IMR-90 (cell line): ENCODE measurements around the gene PPY. TPM values are rescaled to one million over a fixed set of nuclear protein-coding genes. Genes with fewer than 3 reads are reported as not detected.

Source experiments
- ATAC-seq: fragments of 200-7000 bp; cut with Tn5 transposase; 2 replicates; pipeline ENCODE4 v1.9.1; 2020; ENCODE audit warnings: low read depth, mild to moderate bottlenecking, moderate library complexity
- BruUV-seq: library from RNA; stranded (reverse); fragments of 400-500 nt; replicated peaks from 2 replicates; lab custom pipeline; 2021; lab: Mats Ljungman, UMichigan
- CTCF ChIA-PET: fragments of 300-600 bp; formaldehyde crosslinking; extraction: SDS; loops from one replicate; lab custom pipeline; 2021; ENCODE audit warnings: antibody characterized with exemption; lab: Yijun Ruan, JAX
- POLR2A ChIA-PET: fragments of 300-600 bp; sonication (Branson Sonifier 250); formaldehyde crosslinking; loops from one replicate; lab custom pipeline; 2022; ENCODE audit warnings: antibody characterized with exemption; ENCODE audit not compliant: unreplicated experiment; lab: Charles Lee
- DNase-seq: peaks from one replicate; pipeline ENCODE4 v3.0.0; 2013
- H2AFZ ChIP-seq: replicated peaks from 2 replicates; pipeline ENCODE3; 2013; ENCODE audit warnings: low read length, mild to moderate bottlenecking; ENCODE audit not compliant: poor library complexity
- H2AK5ac ChIP-seq: 2 replicates; pipeline ENCODE4 v1.6.1; 2013; ENCODE audit warnings: low read depth, low read length, inconsistent platforms
- H2AK9ac ChIP-seq: replicated peaks from 2 replicates; pipeline ENCODE3; 2013; ENCODE audit warnings: mild to moderate bottlenecking, low read depth, low read length, moderate library complexity; ENCODE audit not compliant: poor library complexity
- H2BK120ac ChIP-seq: 2 replicates; pipeline ENCODE4 v1.6.1; 2013; ENCODE audit warnings: low read depth, low read length, inconsistent platforms
- H2BK15ac ChIP-seq: 3 replicates; pipeline ENCODE4 v1.6.1; 2013; ENCODE audit warnings: low read depth, low read length, inconsistent platforms
- H2BK20ac ChIP-seq: 2 replicates; pipeline ENCODE4 v1.6.1; 2013; ENCODE audit warnings: low read depth, mild to moderate bottlenecking, inconsistent platforms, low read length, moderate library complexity
- H2BK5ac ChIP-seq: 2 replicates; pipeline ENCODE4 v1.6.1; 2013; ENCODE audit warnings: mild to moderate bottlenecking, low read depth, low read length, inconsistent platforms; ENCODE audit not compliant: poor library complexity, severe bottlenecking
- H3K14ac ChIP-seq: replicated peaks from 2 replicates; pipeline ENCODE4 v1.6.1; 2013; ENCODE audit warnings: low read depth, low read length, inconsistent platforms
- H3K18ac ChIP-seq: 2 replicates; pipeline ENCODE4 v1.6.1; 2013; ENCODE audit warnings: low read depth, low read length, control low read depth
- H3K23ac ChIP-seq: 2 replicates; pipeline ENCODE4 v1.6.1; 2013; ENCODE audit warnings: low read depth, low read length, inconsistent platforms
- H3K27ac ChIP-seq: 2 replicates; pipeline ENCODE4 v1.5.1; 2013; ENCODE audit warnings: mild to moderate bottlenecking, control low read depth, low read length; ENCODE audit not compliant: insufficient read depth
- H3K27me3 ChIP-seq: 2 replicates; pipeline ENCODE4 v1.6.1; 2013; ENCODE audit warnings: low read length; ENCODE audit not compliant: control insufficient read depth, insufficient read depth
- H3K36me3 ChIP-seq: 2 replicates; pipeline ENCODE4 v1.6.1; 2013; ENCODE audit warnings: low read length, mixed read lengths; ENCODE audit not compliant: control insufficient read depth, insufficient read depth
- H3K4ac ChIP-seq: 2 replicates; pipeline ENCODE4 v1.6.1; 2013; ENCODE audit warnings: low read depth, low read length, inconsistent platforms
- H3K4me1 ChIP-seq: 2 replicates; pipeline ENCODE4 v1.6.1; 2013; ENCODE audit warnings: low read length, mixed read lengths; ENCODE audit not compliant: control insufficient read depth, insufficient read depth
- H3K4me2 ChIP-seq: 2 replicates; pipeline ENCODE4 v1.6.1; 2013; ENCODE audit warnings: low read depth, mild to moderate bottlenecking, control low read depth, low read length, moderate library complexity
- H3K4me3 ChIP-seq: 2 replicates; pipeline ENCODE4 v1.5.1; 2013; ENCODE audit warnings: low read depth, mild to moderate bottlenecking, control low read depth, low read length, moderate library complexity; ENCODE audit not compliant: insufficient read depth
- H3K56ac ChIP-seq: 2 replicates; pipeline ENCODE4 v1.6.1; 2013; ENCODE audit warnings: low read length, inconsistent platforms; ENCODE audit not compliant: insufficient read depth; ENCODE audit errors: extremely low read depth
- H3K79me1 ChIP-seq, 2 experiments: 2 replicates each; pipeline ENCODE4 v1.6.1; 2013; ENCODE audit warnings: low read length in 2 of 2, inconsistent platforms in 1 of 2, low read depth in 1 of 2
- H3K9ac ChIP-seq: 2 replicates; pipeline ENCODE4 v1.6.1; 2013; ENCODE audit warnings: low read depth, low read length, control low read depth
- H3K9me1 ChIP-seq: 2 replicates; pipeline ENCODE4 v1.6.1; 2013; ENCODE audit warnings: low read length, inconsistent platforms; ENCODE audit not compliant: insufficient read depth
- H3K9me3 ChIP-seq: 2 replicates; pipeline ENCODE4 v1.6.1; 2013; ENCODE audit warnings: low read length; ENCODE audit not compliant: control insufficient read depth, insufficient read depth
- H4K20me1 ChIP-seq: 2 replicates; pipeline ENCODE4 v1.6.1; 2013; ENCODE audit warnings: low read length, inconsistent platforms; ENCODE audit not compliant: insufficient read depth
- H4K5ac ChIP-seq: 2 replicates; pipeline ENCODE4 v1.6.1; 2013; ENCODE audit warnings: mild to moderate bottlenecking, low read depth, low read length, control low read depth
- H4K8ac ChIP-seq, 2 experiments: 2 replicates each; pipeline ENCODE4 v1.6.1; 2013; ENCODE audit warnings: low read depth in 2 of 2, low read length in 2 of 2, control low read depth in 1 of 2, inconsistent platforms in 1 of 2
- H4K91ac ChIP-seq: 2 replicates; pipeline ENCODE4 v1.6.1; 2013; ENCODE audit warnings: low read depth, low read length, inconsistent platforms; ENCODE audit not compliant: insufficient read depth
- BHLHE40 ChIP-seq: fragments of 150-350 bp; IDR thresholded peaks from 2 replicates; pipeline ENCODE4 v1.6.1; 2016; ENCODE audit warnings: mild to moderate bottlenecking, low read depth, low read length
- CEBPB ChIP-seq: IDR thresholded peaks from 2 replicates; pipeline ENCODE4 v1.6.1; 2012; ENCODE audit warnings: low read depth, low read length, improper control_type of control experiment
- CHD1 ChIP-seq: IDR thresholded peaks from 2 replicates; pipeline ENCODE4 v1.6.1; 2012; ENCODE audit warnings: low read depth, low read length, improper control_type of control experiment
- ELK1 ChIP-seq: fragments of 150-350 bp; IDR thresholded peaks from 2 replicates; pipeline ENCODE4 v1.6.1; 2016; ENCODE audit warnings: low read depth, mild to moderate bottlenecking, low read length, moderate library complexity, borderline replicate concordance
- FOS ChIP-seq: fragments of 150-350 bp; IDR thresholded peaks from 2 replicates; pipeline ENCODE4 v1.6.1; 2016; ENCODE audit warnings: low read depth, low read length
- MAFK ChIP-seq: IDR thresholded peaks from 2 replicates; pipeline ENCODE4 v1.6.1; 2012; ENCODE audit warnings: low read depth, low read length, improper control_type of control experiment
- MXI1 ChIP-seq: IDR thresholded peaks from 2 replicates; pipeline ENCODE4 v1.6.1; 2012; ENCODE audit warnings: low read depth, mild to moderate bottlenecking, low read length, moderate library complexity, borderline replicate concordance
- NFE2L2 ChIP-seq: fragments of 150-350 bp; IDR thresholded peaks from 2 replicates; pipeline ENCODE4 v1.6.1; 2016; ENCODE audit warnings: low read depth, mild to moderate bottlenecking, low read length
- POLR2A ChIP-seq: IDR thresholded peaks from 2 replicates; pipeline ENCODE4 v1.6.1; 2012; ENCODE audit warnings: mild to moderate bottlenecking, low read depth, low read length
- RAD21 ChIP-seq: IDR thresholded peaks from 2 replicates; pipeline ENCODE4 v1.6.1; 2012; ENCODE audit warnings: low read length, improper control_type of control experiment
- RCOR1 ChIP-seq: IDR thresholded peaks from 2 replicates; pipeline ENCODE4 v1.6.1; 2012; ENCODE audit warnings: mild to moderate bottlenecking, low read length, improper control_type of control experiment; ENCODE audit not compliant: insufficient replicate concordance
- RFX5 ChIP-seq: IDR thresholded peaks from 2 replicates; pipeline ENCODE4 v1.8.0; 2012; ENCODE audit warnings: low read depth, mild to moderate bottlenecking, low read length, moderate library complexity
- USF2 ChIP-seq: fragments of 150-350 bp; IDR thresholded peaks from 2 replicates; pipeline ENCODE4 v1.6.1; 2017; ENCODE audit warnings: mild to moderate bottlenecking, antibody characterized with exemption, low read length, low read depth
- WGBS, 2 experiments: methylation state at CpG; one replicate each; pipeline versions ENCODE4 v1.1.5 to v1.1.7; 2013; ENCODE audit warnings: missing lambda C conversion rate in 2 of 2; ENCODE audit not compliant: insufficient read length in 1 of 2; ENCODE audit errors: extremely low coverage in 2 of 2; 5-methylcytosine and 5-hydroxymethylcytosine counted together
- dilution Hi-C: fragments of 300-500 bp; cut with HindIII; formaldehyde crosslinking; loops from one replicate; pipeline ENCODE4 v1.14.3; 2018; ENCODE audit warnings: low sequenced_read_pairs; ENCODE audit not compliant: unreplicated experiment
- in situ Hi-C: fragments of 300-500 bp; cut with MboI; formaldehyde crosslinking; loops from 3 replicates; pipeline ENCODE4 v1.14.3; 2019; ENCODE audit warnings: low sequenced_read_pairs, inconsistent platforms, mixed read lengths
- intact Hi-C: fragments of 100-400 bp; cut with micrococcal nuclease; formaldehyde crosslinking; loops from 2 replicates; pipeline ENCODE4 v1.10.0; 2022
- polyA plus RNA-seq, 3 experiments: library from polyadenylated mRNA; depleted of rRNA; stranded (reverse); fragments of >200 nt; gene quantifications; 2 replicates each; pipeline ENCODE4 v1.2.3, GENCODE V29; 2012; ENCODE audit warnings: low replicate concordance in 1 of 3
- total RNA-seq: library from RNA; depleted of rRNA; stranded (reverse); fragments of >200 nt; gene quantifications from 2 replicates; pipeline ENCODE4 v1.2.3, GENCODE V29; 2012

Gene PPY
- total and polyA plus RNA-seq, 2 of the 4 experiments (the other 2 are of a cell fraction) = not detected

GRCh38 chr17:43966276-43966675, 24.0 kb upstream of the PPY start:
- no peaks in the 10 kb centered on the region for H3K9me3 ChIP-seq
- dilution Hi-C loops (no loop called here), in situ Hi-C loops (no loop called here), intact Hi-C loops (no loop called here)
- no peak overlapping the region for H2AK5ac ChIP-seq
- H3K56ac ChIP-seq = no peak overlapping the region
- H3K14ac ChIP-seq = no peak overlapping the region
- H2BK5ac ChIP-seq = no peak overlapping the region
- H3K4me2 ChIP-seq = no peak overlapping the region
- no peak overlapping the region for H3K27ac ChIP-seq
- H3K4me3 ChIP-seq = no peak overlapping the region
- H3K9me1 ChIP-seq = no peaks in the 10 kb centered on the region
- no peaks in the 10 kb centered on the region for H3K4me1 ChIP-seq
- no peaks in the 10 kb centered on the region for H3K79me1 ChIP-seq
- H2BK120ac ChIP-seq = no peak overlapping the region
- H4K8ac ChIP-seq = no peak overlapping the region
- H4K5ac ChIP-seq = no peak overlapping the region
- H3K36me3 ChIP-seq = no peaks in the 10 kb centered on the region
- no peaks in the 10 kb centered on the region; the same call in 1 of the 2 replicates for H4K20me1 ChIP-seq
- peaks cover 36% of the 10 kb centered on the region for H3K27me3 ChIP-seq
- TF ChIP-seq MAFK = no peak
- TF ChIP-seq CHD1 = no peak
- TF ChIP-seq BHLHE40 = no peak
- TF ChIP-seq RAD21 = no peak
- no peak for TF ChIP-seq FOS
- TF ChIP-seq POLR2A = no peak
- TF ChIP-seq NFE2L2 = no peak
- TF ChIP-seq ELK1 = no peak
- no peak for TF ChIP-seq RFX5
- no peak for TF ChIP-seq CEBPB
- TF ChIP-seq MXI1 = no peak
- TF ChIP-seq USF2 = no peak
- TF ChIP-seq RCOR1 = no peak
- ChIA-PET CTCF (no interaction called here), POLR2A (no interaction called here)
- H2BK15ac ChIP-seq = no peak overlapping the region
- H3K9ac ChIP-seq = no peak overlapping the region
- ATAC-seq = no peak
- H2AFZ ChIP-seq = no peak overlapping the region
- BruUV-seq = no TSS peak
- no CpG with 5 or more reads among the region's 3 CpGs for WGBS, 2 experiments
- H3K18ac ChIP-seq = no peak overlapping the region
- DNase-seq = no peak
- no peak overlapping the region for H4K91ac ChIP-seq
- no peak overlapping the region for H3K4ac ChIP-seq
- H3K23ac ChIP-seq = no peak overlapping the region
- no peak overlapping the region for H2BK20ac ChIP-seq
- no peak overlapping the region for H2AK9ac ChIP-seq
